Lower leg skin (tissue), 4 donors: Measurements from ENCODE around the gene CASKIN2. TPM values are rescaled to one million over a fixed set of nuclear protein-coding genes. Genes with fewer than 3 reads are reported as not detected.

ENCODE experiments used
- DNase-seq, 2 donors: peaks; one replicate each; pipeline ENCODE4 v3.0.0-alpha.2; 2019; ENCODE audit warnings: low spot score in 2 of 2
- H3K4me3 ChIP-seq: fragments of 200-600 bp; sonication (generic); 2 replicates; pipeline ENCODE4 v1.5.1; 2017; ENCODE audit warnings: mild to moderate bottlenecking, low read depth; ENCODE audit not compliant: poor library complexity, severe bottlenecking
- POLR2A ChIP-seq, 2 donors: fragments of 450-650 bp; IDR thresholded peaks; one replicate each; pipeline ENCODE4 v1.6.1; 2016 to 2017; ENCODE audit warnings: antibody characterized with exemption in 2 of 2, mild to moderate bottlenecking in 1 of 2, moderate library complexity in 1 of 2
- WGBS, 2 donors: methylation state at CpG; one replicate each; pipeline ENCODE4 v1.1.5; 2018; 5-methylcytosine and 5-hydroxymethylcytosine counted together
- intact Hi-C: fragments of 100-400 bp; cut with DNase I; formaldehyde crosslinking; loops from one replicate; pipeline ENCODE4 v1.15.0; 2023; ENCODE audit warnings: low total_unique reads
- total RNA-seq, 4 donors: library from RNA; depleted of rRNA; stranded (reverse); fragments of >200 nt; gene quantifications; one replicate each; pipeline ENCODE4 v1.1.0, GENCODE V29; 2016
- TF ChIP-seq, protein P1 (sequence below), 3 donors: fragments of 450-650 bp; IDR thresholded peaks; one replicate each; pipeline ENCODE4 v1.5.1; 2016; ENCODE audit warnings: antibody characterized with exemption in 3 of 3, mild to moderate bottlenecking in 3 of 3, moderate library complexity in 2 of 3

Gene CASKIN2
- total RNA-seq, 4 donors from 2014 or later = 11.7 to 23.2 (median 17.8) TPM

DNA sequence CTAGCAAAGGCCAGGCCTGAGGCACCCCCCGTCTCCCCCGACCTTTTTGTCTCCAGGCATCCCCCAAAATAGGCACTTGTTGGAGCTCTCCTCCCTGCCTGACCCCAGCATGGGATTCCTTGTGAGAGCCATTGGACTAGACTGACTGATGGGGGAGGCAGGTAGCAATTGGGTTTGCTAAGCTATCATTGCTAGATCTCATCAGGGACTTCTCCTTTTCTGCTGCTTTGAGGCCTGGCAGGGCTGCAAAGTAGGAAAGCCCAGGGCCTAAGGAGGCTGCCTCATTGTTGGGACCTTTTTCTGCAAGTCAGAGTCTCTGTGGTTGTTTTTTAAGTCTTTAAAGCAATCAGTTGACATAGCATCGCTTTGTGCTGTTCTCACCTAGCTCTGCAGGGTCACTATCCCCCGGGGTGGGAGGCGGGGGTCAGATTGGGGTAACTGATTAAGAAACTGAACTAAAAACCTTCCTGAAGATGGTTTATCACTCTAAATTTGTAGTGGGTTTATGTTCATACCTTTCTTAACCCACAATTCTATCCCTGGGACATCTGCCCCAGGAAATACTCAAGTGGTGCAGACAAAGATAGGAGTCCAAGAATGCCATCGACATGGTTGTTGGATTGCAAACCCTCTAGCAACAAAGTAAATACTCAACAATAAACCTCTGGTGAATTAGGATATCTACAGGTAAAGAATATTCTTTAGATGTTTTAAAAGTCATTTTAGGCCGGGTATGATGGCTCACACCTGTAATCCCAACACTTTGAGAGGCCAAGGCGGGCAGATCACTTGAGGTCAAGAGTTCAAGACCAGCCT is 38.2 kb upstream of the CASKIN2 start:
- TF ChIP-seq, protein P1, sequence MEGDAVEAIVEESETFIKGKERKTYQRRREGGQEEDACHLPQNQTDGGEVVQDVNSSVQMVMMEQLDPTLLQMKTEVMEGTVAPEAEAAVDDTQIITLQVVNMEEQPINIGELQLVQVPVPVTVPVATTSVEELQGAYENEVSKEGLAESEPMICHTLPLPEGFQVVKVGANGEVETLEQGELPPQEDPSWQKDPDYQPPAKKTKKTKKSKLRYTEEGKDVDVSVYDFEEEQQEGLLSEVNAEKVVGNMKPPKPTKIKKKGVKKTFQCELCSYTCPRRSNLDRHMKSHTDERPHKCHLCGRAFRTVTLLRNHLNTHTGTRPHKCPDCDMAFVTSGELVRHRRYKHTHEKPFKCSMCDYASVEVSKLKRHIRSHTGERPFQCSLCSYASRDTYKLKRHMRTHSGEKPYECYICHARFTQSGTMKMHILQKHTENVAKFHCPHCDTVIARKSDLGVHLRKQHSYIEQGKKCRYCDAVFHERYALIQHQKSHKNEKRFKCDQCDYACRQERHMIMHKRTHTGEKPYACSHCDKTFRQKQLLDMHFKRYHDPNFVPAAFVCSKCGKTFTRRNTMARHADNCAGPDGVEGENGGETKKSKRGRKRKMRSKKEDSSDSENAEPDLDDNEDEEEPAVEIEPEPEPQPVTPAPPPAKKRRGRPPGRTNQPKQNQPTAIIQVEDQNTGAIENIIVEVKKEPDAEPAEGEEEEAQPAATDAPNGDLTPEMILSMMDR (IDR thresholded peaks at IDR 0.05) = no peak
- no peak for TF ChIP-seq POLR2A (IDR thresholded peaks at IDR 0.05)
- DNase-seq = no peak
- intact Hi-C loops = loop anchor here (2.0 kb wide), 1 partner anchor 63 kb away; no protein-coding TSS in a partner anchor
- WGBS, 2 donors = 87 to 88% methylated on average over 8 of the region's 8 CpGs
- H3K4me3 ChIP-seq = no peak overlapping the region

DNA sequence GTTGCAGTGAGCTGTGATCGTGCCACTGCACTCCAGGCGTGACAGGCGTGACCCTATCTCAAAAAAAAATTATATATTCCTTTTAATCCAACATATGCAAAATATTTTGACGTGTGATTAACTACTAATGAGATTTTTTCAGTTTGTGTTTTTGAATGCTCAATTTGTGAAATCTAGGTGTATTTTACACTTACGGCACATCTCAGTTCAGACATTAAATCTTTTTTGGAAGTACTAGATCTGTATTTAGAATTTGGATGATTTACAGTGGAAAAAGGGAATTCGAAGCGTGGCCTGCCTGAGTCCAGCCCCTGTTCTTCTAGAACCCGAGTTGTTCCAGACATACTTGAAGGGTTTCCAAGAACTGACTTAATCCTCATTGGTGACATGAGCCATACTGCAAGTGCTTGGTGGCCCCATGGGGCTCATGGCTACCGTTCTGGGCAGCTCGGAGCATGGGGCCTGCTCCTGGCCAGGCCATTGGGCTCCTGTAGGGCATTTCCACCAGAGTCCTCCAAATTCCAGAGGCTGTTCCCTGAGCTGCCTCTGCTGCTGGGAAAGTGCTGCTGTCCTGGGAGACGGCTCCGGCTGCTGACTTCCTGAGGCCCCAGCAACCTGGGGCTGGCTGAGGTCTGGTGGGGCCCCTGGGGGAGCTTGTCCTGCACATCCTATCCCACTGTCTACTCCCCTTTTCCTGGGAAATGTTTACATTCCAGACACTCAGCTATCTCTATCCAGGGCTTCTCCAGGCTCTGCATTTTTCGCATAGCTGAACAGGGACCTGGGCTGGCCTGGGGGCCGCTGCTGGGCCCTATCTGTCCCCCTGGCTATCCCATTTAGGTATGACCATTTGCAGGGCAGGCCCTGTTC is 37.3 kb upstream of the CASKIN2 start:
- no peak overlapping the region for H3K4me3 ChIP-seq
- DNase-seq = no peak
- 82 to 88% methylated on average over 14 of the region's 14 CpGs for WGBS, 2 donors
- no peak for TF ChIP-seq POLR2A (IDR thresholded peaks at IDR 0.05)
- TF ChIP-seq, protein P1 (IDR thresholded peaks at IDR 0.05) = no peak
- intact Hi-C loops = loop anchor here (2.0 kb wide), 1 partner anchor 64 kb away; no protein-coding TSS in a partner anchor

- DNase-seq = no peak
- 84 to 86% methylated on average over 7 of the region's 7 CpGs for WGBS, 2 donors
- TF ChIP-seq, protein P1 (IDR thresholded peaks at IDR 0.05) = no peak
- TF ChIP-seq POLR2A (IDR thresholded peaks at IDR 0.05) = no peak
- no peak overlapping the region for H3K4me3 ChIP-seq
- intact Hi-C loops = no loop called here
Observed at GRCh38 chr17:75551266-75551665, 35.9 kb upstream of the CASKIN2 start.

DNA sequence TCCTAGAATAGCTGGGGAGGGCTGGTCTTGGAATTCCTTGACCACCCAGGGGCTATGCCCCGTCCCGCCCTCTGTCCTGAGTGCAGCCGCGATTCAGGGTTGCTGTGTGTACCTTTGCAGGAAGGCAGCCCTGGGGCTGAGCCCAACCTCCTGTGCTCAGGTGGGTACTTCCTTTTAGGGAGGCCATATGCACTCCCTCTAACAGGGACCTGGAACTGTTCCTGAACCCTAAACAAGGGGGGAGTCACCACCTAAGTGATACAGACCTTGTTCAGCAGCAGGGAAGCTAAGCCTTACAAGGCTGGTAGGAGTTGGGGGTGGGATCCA is 34.8 kb upstream of the CASKIN2 start:
- TF ChIP-seq POLR2A (IDR thresholded peaks at IDR 0.05) = no peak
- TF ChIP-seq, protein P1 (IDR thresholded peaks at IDR 0.05) = no peak
- 36 to 60% methylated on average over 3 to 4 of the region's 4 CpGs for WGBS, 2 donors
- no peak for DNase-seq
- intact Hi-C loops = no loop called here
- no peak overlapping the region for H3K4me3 ChIP-seq

DNA sequence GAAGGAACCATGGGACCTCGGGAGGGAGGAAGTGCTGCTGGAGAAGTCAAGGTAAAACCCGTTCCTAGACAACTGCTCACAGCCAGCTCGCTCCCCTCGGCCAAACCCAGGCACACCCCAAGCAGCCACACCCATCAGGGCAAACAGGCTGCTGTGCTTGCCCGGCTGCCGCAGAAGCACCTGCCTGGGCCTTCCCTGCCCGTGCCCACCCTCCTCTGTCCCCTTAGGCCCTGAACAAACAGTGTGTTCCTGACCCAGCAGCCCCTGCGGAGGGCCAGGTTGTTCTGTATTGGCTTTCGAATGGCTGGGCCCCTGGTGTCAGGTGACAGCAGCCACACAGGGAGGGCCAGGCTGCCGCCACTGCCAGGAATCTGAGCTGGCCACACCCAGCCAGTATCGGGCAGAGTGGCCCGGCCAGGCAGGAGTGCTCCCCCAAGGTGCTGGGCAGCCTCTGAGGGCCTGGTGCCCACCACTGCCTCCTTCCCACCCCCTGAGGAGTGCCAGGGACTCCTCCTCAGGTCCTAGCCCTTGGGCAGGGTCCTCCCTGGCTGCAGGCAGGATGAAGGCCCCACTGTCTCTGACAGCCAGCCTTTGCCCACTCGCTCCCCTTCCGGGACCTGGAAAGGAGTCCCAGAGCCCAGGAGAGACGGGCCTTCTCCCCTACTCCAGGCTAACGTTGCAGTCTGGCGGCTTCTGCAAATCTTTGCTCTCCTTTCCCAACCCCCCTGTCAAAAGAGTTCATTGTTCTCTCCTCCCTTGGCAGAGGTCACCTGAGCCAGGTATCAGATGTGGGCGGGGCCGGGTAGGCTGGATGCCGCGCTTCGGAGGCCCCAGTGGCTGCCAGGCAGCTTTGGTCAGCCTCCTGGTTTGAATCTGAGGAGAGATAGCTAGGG is 34.2 kb upstream of the CASKIN2 start:
- intact Hi-C loops = no loop called here
- TF ChIP-seq, protein P1 (IDR thresholded peaks at IDR 0.05) = no peak
- TF ChIP-seq POLR2A (IDR thresholded peaks at IDR 0.05) = no peak
- WGBS, 2 donors = 42 to 52% methylated on average over 14 to 19 of the region's 22 CpGs
- H3K4me3 ChIP-seq = no peak overlapping the region
- peak in 1 of 2 donors; percentile 39 for DNase-seq
